ENCODE measurements around the gene RPS19.

RPS19 gene

DNA sequence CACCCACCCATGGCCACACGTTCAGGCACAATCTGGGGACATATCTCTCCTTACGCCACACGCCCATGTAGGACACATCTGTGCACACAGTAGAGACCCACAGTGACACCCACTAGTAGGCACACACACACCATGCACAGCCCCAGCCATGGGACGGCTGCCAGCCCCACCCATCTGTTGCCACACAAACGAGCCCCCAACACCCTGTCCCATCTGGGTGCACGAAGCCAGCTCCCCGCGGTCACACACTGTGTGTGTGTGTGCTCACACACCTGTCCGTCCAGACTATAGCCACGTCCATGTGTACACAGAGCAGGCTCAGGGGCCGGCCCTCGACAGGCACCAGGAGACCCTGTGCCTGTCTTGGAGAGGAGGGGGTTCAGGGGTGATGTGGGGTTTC is 57.6 kb downstream of the RPS19 start:
- no peak for DNase-seq

DNA sequence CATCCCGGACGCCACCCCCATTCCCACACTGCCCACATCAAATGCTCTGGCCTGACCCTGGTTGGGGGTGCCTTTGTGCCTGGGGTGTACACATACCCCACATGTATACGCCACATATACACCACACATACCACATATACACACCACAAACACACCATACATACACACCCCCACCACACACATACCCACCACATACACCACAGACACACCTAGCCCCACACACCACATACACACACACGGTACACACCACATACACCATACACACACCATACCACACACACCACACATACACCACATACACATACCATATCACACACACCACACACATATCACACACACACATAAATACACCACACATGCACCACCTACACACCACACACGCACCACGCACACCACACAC is 58.0 kb downstream of the RPS19 start:
- no peak for DNase-seq

DNA sequence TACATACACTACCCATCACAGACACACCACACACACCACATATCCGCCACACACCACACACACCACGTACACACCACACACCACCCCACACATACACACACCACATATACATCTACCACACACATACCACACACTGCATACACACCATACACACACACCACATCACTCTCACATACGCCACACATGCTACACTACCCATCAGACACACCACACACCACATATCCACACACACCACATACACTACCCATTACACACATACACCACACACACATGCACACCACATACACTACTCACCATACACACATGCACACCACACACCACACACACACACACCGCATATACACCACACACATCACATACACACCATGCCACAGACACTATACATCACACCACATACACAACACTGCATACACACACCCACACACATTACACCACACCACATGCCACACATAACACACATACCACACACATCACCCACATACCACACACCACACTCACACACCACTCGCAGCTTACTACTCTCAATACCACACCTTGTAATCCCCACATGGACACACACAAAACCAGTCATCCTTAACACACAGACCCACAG is 58.7 kb downstream of the RPS19 start:
- no peak for DNase-seq

DNA sequence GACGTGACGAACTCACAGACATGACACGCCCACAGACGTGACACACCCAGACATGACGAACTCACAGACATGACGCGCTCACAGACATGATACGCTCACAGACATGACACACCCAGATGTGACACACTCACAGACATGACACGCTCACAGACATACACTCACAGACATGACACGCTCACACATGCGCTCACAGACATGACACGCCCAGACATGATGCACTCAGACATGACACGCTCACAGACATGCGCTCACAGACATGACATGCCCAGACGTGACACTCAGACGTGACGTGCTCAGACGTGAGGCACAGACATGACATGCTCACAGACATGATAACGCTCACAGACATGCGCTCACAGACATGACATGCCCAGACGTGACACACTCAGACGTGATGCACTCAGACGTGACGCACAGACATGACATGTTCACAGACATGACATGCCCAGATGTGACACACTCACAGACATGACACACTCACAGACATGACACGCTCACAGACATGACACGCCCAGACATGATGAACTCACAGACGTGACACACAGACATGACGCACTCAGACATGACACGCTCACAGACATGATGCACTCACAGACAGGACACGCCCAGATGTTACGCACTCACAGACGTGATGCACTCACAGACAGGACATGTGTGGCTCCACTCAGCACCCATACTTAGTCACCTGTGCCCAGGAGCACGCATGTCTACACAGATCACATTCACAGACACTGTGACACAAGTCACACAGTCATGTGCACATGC is 60.1 kb downstream of the RPS19 start:
- no peak for DNase-seq

DNA sequence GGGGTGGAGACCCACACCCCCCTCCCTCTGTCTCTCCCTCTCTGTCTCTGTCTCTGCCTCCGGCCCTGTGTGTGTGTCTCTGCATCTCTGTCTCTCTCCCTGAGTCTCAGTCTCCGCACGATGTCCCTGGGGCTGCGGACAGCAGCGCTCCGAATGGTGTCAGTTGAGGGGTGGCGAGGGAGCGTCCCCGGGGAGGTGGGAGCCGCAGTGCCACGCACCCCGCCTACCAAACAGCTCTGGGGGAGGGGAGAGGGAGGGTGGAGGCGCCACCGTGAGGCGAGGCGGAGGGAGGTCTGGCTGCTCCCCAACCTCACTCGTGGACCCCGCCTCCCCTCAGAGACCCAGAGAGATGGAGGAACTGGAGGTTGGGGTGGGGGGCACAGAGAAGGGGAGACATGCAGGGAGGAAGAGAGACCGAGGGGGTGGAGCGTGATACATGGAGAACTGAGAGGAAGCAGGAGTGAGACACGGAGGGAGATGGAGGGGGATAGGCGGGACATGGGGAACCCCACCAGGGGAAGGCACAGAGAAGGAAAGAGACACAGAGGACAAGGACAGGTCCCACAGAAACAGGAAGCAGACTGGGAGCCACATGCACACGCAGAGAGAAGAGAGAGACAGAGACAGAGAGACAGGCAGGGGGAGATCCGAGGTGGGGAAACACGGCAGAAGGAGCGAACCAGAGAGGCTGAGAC is 61.0 kb downstream of the RPS19 start:
- DNase-seq = peak; percentile 15

DNA sequence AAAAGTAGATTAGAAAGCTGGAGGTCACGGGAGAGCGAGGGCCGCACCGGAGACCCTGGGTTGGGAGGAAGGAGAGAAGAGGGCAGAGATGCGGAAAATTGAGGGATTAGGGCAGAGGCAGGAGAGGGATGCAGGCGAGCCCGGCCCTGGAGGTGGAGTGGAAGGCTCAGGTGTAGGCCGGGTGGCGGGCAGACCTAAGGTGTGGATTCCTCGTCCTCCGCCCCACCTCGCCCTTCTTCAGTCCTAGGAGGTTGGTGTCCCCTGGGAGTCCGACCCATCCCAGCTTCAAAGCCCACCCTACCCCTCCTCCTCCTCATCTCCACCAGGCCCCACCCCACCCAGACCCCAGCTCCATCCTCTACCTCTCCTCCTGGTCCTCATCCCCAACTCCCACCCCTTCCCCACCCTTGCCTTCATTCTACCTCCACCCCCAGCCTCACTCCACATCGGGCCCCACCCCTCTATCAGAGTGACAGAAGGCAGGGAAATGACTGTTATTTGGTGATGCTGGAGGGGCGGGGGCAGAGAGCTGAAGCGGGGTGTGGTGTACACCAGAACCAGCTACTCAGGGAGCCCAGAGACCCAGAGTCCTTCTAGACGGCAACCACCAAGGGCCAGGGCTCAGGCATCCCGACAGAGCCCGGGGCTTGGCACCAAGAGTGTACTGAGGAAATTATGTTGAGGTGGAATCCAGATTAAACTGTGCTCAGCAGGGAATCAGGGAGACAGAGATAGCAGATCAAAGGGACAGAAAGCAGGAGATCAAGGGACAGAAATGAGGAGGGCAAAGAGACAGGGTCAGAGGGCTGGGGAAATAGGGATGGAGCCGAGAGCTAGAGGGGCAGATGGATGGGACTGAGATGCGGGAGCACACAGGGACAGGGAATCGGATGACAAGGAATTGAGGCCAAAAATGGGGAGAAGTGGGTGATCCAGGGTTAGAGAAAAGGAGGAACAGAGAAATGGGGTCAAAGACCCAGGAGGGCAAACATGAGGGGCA is 61.8 kb downstream of the RPS19 start:
- no peak for DNase-seq

Data from MV-4-11 (cell line).